K562 (cell line): ENCODE data around the gene LAMB4. TPM values are rescaled to one million over a fixed set of nuclear protein-coding genes. Genes with fewer than 3 reads are reported as not detected.

Experiments used
- BCOR ChIP-seq: fragments of 450-650 bp; IDR thresholded peaks from 2 replicates; pipeline ENCODE4 v1.6.1; 2016
- CEBPB ChIP-seq: fragments of 450-650 bp; IDR thresholded peaks from 2 replicates; pipeline ENCODE4 v1.6.1; 2016; ENCODE audit warnings: missing genetic modification characterization, missing compliant biosample characterization
- CEBPG ChIP-seq, 3 experiments: fragments of 200-800 bp in 1 of 3; sonication (Bioruptor generic) in 1 of 3; sonication (generic) in 1 of 3; formaldehyde crosslinking in 1 of 3; IDR thresholded peaks in 2 of 3; conservative IDR thresholded peaks in 1 of 3; 2 replicates each; pipeline versions ENCODE4 v1.6.1 to v1.8.0; 2016 to 2022; ENCODE audit warnings: missing compliant biosample characterization in 2 of 3, missing genetic modification characterization in 2 of 3, mild to moderate bottlenecking in 1 of 3, missing genetic modification reagents in 1 of 3
- DACH1 ChIP-seq: fragments of 450-650 bp; IDR thresholded peaks from 2 replicates; pipeline ENCODE4 v1.6.1; 2018; ENCODE audit not compliant: partially characterized antibody
- DDX20 ChIP-seq: fragments of 450-650 bp; IDR thresholded peaks from 2 replicates; pipeline ENCODE4 v1.6.1; 2016; ENCODE audit warnings: missing genetic modification characterization, low read depth, mild to moderate bottlenecking, missing compliant biosample characterization, moderate library complexity
- ELF4 ChIP-seq: fragments of 450-650 bp; formaldehyde crosslinking; IDR thresholded peaks from 2 replicates; pipeline ENCODE4 v1.4.0; 2022; ENCODE audit warnings: missing genetic modification characterization
- HBP1 ChIP-seq: fragments of 450-650 bp; formaldehyde crosslinking; IDR thresholded peaks from 2 replicates; pipeline ENCODE4 v1.4.0; 2022; ENCODE audit warnings: missing genetic modification characterization
- KAT2B ChIP-seq: IDR thresholded peaks from one replicate; pipeline ENCODE4 v1.6.1; 2012; ENCODE audit warnings: low read depth, mild to moderate bottlenecking, control low read depth, inconsistent platforms, low read length, moderate library complexity
- MAFK ChIP-seq: IDR thresholded peaks from 2 replicates; pipeline ENCODE4 v1.6.1; 2011; ENCODE audit warnings: low read length, improper control_type of control experiment
- NFXL1 ChIP-seq: fragments of 450-650 bp; formaldehyde crosslinking; IDR thresholded peaks from 2 replicates; pipeline ENCODE4 v1.4.0; 2021; ENCODE audit warnings: mild to moderate bottlenecking
- NONO ChIP-seq, 2 experiments: fragments of 200-400 bp in 1 of 2; fragments of 450-650 bp in 1 of 2; formaldehyde crosslinking in 1 of 2; IDR thresholded peaks; 2 replicates each; pipeline ENCODE4 v1.6.1; 2017; ENCODE audit warnings: low read depth in 2 of 2, mild to moderate bottlenecking in 2 of 2, moderate library complexity in 2 of 2, low read length in 1 of 2
- PCBP1 ChIP-seq: fragments of 200-400 bp; formaldehyde crosslinking; IDR thresholded peaks from 2 replicates; pipeline ENCODE4 v1.6.1; 2018; ENCODE audit warnings: mild to moderate bottlenecking, low read depth, low read length; ENCODE audit not compliant: poor library complexity, severe bottlenecking
- PHB2 ChIP-seq: fragments of 450-650 bp; IDR thresholded peaks from 2 replicates; pipeline ENCODE4 v1.6.1; 2017; ENCODE audit warnings: low read depth
- POLR2B ChIP-seq: fragments of 450-650 bp; IDR thresholded peaks from 2 replicates; pipeline ENCODE4 v1.6.1; 2018; ENCODE audit warnings: low read depth; ENCODE audit not compliant: partially characterized antibody
- POLR2G ChIP-seq: fragments of 200-400 bp; formaldehyde crosslinking; IDR thresholded peaks from 2 replicates; pipeline ENCODE4 v1.6.1; 2017; ENCODE audit warnings: low read depth, mild to moderate bottlenecking, antibody characterized with exemption, low read length, moderate library complexity
- POLR2H ChIP-seq: IDR thresholded peaks from 2 replicates; pipeline ENCODE4 v1.6.1; 2016; ENCODE audit warnings: missing genetic modification characterization, low read depth, mild to moderate bottlenecking, control low read depth, missing compliant biosample characterization, moderate library complexity
- PPARD ChIP-seq: fragments of 250-450 bp; sonication (Bioruptor Pico); IDR thresholded peaks from 2 replicates; pipeline ENCODE4 v1.8.0; 2022; ENCODE audit warnings: inconsistent platforms, mild to moderate bottlenecking, moderate library complexity
- RAD21 ChIP-seq, 2 experiments: fragments of 250-450 bp in 1 of 2; fragments of 450-650 bp in 1 of 2; sonication (Bioruptor Pico) in 1 of 2; formaldehyde crosslinking in 1 of 2; IDR thresholded peaks in 1 of 2; conservative IDR thresholded peaks in 1 of 2; 2 replicates each; pipeline versions ENCODE4 v1.4.0 to v1.8.0; 2020 to 2022; ENCODE audit warnings: mild to moderate bottlenecking in 2 of 2, moderate library complexity in 1 of 2
- RBM14 ChIP-seq: fragments of 200-400 bp; formaldehyde crosslinking; IDR thresholded peaks from 2 replicates; pipeline ENCODE4 v1.6.1; 2018; ENCODE audit warnings: low read depth, mild to moderate bottlenecking, low read length, moderate library complexity, borderline replicate concordance; ENCODE audit not compliant: insufficient read depth
- RBM17 ChIP-seq: fragments of 200-400 bp; formaldehyde crosslinking; IDR thresholded peaks from 2 replicates; pipeline ENCODE4 v1.6.1; 2017; ENCODE audit warnings: low read depth, mild to moderate bottlenecking, low read length, borderline replicate concordance
- TEAD1 ChIP-seq, 2 experiments: fragments of 450-650 bp in 1 of 2; sonication (generic) in 1 of 2; formaldehyde crosslinking; IDR thresholded peaks; 2 replicates each; pipeline versions ENCODE4 v1.4.0 to v1.8.0; 2020 to 2022; ENCODE audit warnings: mild to moderate bottlenecking in 2 of 2, missing genetic modification reagents in 1 of 2
- THAP12 ChIP-seq: fragments of 250-450 bp; sonication (Bioruptor Pico); IDR thresholded peaks from 2 replicates; pipeline ENCODE4 v1.9.0; 2021; ENCODE audit warnings: mild to moderate bottlenecking, inconsistent platforms
- ZNF133 ChIP-seq: fragments of 250-450 bp; sonication (Bioruptor Pico); IDR thresholded peaks from 2 replicates; pipeline ENCODE4 v1.4.0; 2020; ENCODE audit warnings: mild to moderate bottlenecking
- ZNF311 ChIP-seq: fragments of 250-450 bp; sonication (Bioruptor Pico); IDR thresholded peaks from 2 replicates; pipeline ENCODE4 v1.4.0; 2020; ENCODE audit warnings: mild to moderate bottlenecking, moderate library complexity
- ZNF41 ChIP-seq: fragments of 250-450 bp; sonication (Bioruptor Pico); conservative IDR thresholded peaks from 2 replicates; pipeline ENCODE4 v1.4.0; 2020; ENCODE audit warnings: mild to moderate bottlenecking
- ZSCAN32 ChIP-seq: fragments of 450-650 bp; formaldehyde crosslinking; IDR thresholded peaks from 2 replicates; pipeline ENCODE4 v1.4.0; 2020; ENCODE audit warnings: mild to moderate bottlenecking, moderate library complexity
- polyA plus RNA-seq, 8 experiments: library from polyadenylated mRNA; depleted of rRNA in 4 of 8; stranded (reverse) in 5 of 8; unstranded in 3 of 8; fragments of >200 nt; fragmentation: Nextera tagmentation in 2 of 8; fragmentation: Illumina TruSeq in 1 of 8; extraction: Ambion mirVana in 2 of 8; extraction: Trizol in 1 of 8; gene quantifications; 2 replicates each; pipeline versions ENCODE4 v1.2.1 to v1.2.3, GENCODE V29; 2011 to 2014; ENCODE audit warnings: inconsistent platforms in 1 of 8, missing spikeins in 1 of 8
- total RNA-seq, 7 experiments: library from RNA; depleted of rRNA in 6 of 7; stranded (reverse); fragments of >200 nt in 6 of 7; fragmentation: Illumina TruSeq in 2 of 7; extraction: Trizol in 2 of 7; gene quantifications; 2 replicates each; pipeline versions ENCODE4 v1.2.1 to v1.2.3, GENCODE V29; 2011 to 2021; ENCODE audit warnings: low replicate concordance in 1 of 7

Gene LAMB4
- total and polyA plus RNA-seq, 9 of the 15 experiments (the other 6 are each of a cell fraction or from before 2014, with no cell fraction given), result 0.06 to 0.13 (median 0.07) TPM; not detected in 6

GRCh38 chr7:108103558-108104298, 26.4 kb downstream of the LAMB4 start (continued):
- TF ChIP-seq ZNF133 (no peak), MAFK (peak; percentile 87), CEBPB (tag) (no peak), RBM17 (no peak), TEAD1 (CRISPR knock-in tag; IDR thresholded peaks at IDR 0.05) (peak; percentile 42 to 43; a peak in 1 of 4 replicates), KAT2B (no peak), ZSCAN32 (CRISPR knock-in tag) (no peak), THAP12 (no peak), PHB2 (no peak), ELF4 (no peak), NFXL1 (CRISPR knock-in tag) (no peak), POLR2G (no peak), RBM14 (no peak), CEBPG (CRISPR knock-in tag; IDR thresholded peaks at IDR 0.05) (no peak), CEBPG (tag; conservative IDR thresholded peaks at IDR 0.05 in 1 of 2, IDR thresholded peaks at IDR 0.05 in 1 of 2) (0 out of 4 replicates have a peak, but pooled peaks of 1 of the 2 experiments have one; percentile 5), POLR2B (no peak), HBP1 (CRISPR knock-in tag) (no peak), ZNF311 (CRISPR knock-in tag) (no peak), BCOR (no peak), DDX20 (no peak), RAD21 (CRISPR knock-in tag; conservative IDR thresholded peaks at IDR 0.05 in 1 of 2, IDR thresholded peaks at IDR 0.05 in 1 of 2) (no peak; a peak in 2 of 4 replicates), DACH1 (no peak), NONO (IDR thresholded peaks at IDR 0.05; ENCODE audit: low read depth in 2 of 2, low read length in 1 of 2) (no peak), PPARD (CRISPR knock-in tag) (no peak), POLR2H (tag) (no peak), PCBP1 (no peak), ZNF41 (CRISPR knock-in tag) (no peak)
